GM10248 (cell line): Measurements from ENCODE around the gene RERE.

ENCODE experiments used
- CTCF ChIA-PET: fragments of 300-600 bp; sonication (Branson Sonifier 250); formaldehyde crosslinking; extraction: SDS; loops from one replicate; lab custom pipeline; 2021; ENCODE audit warnings: antibody characterized with exemption; lab: Yijun Ruan, JAX
- POLR2A ChIA-PET: fragments of 350-650 bp; sonication (Branson Sonifier 250); formaldehyde crosslinking; extraction: SDS; loops from one replicate; lab custom pipeline; 2020; ENCODE audit warnings: antibody characterized with exemption; lab: Yijun Ruan, JAX
- DNase-seq: peaks from one replicate; pipeline ENCODE4 v3.0.0; 2012; ENCODE audit errors: extremely low spot score
- CTCF ChIP-seq: IDR thresholded peaks from 2 replicates; pipeline ENCODE4 v1.5.1; 2012; ENCODE audit warnings: mild to moderate bottlenecking, low read depth; ENCODE audit errors: extremely low read depth, missing control alignments, control extremely low read depth

Gene RERE

GRCh38 chr1:8338526-8339202 lies 478.8 kb downstream of the RERE start:
- ChIA-PET POLR2A (no interaction called here), CTCF (no interaction called here)
- no peak for DNase-seq
- TF ChIP-seq CTCF: no peak

- TF ChIP-seq CTCF: no peak
- ChIA-PET POLR2A (no interaction called here), CTCF (no interaction called here)
- DNase-seq: no peak
Observed at GRCh38 chr1:8337776-8338525, 479.5 kb downstream of the RERE start.

GRCh38 chr1:8335246-8335645 lies 482.2 kb downstream of the RERE start:
- no peak for DNase-seq
- POLR2A ChIA-PET: no interaction called here
- CTCF ChIA-PET: no interaction called here
- TF ChIP-seq CTCF: no peak

- no peak for TF ChIP-seq CTCF
- ChIA-PET POLR2A (no interaction called here), CTCF (interaction anchor here (1.3 to 1.6 kb wide), 2 partner anchors 15 to 20 kb away, joined by 4 read pairs; no protein-coding TSS in a partner anchor)
- no peak for DNase-seq
Observed at GRCh38 chr1:8334106-8334851, 483.2 kb downstream of the RERE start.

GRCh38 chr1:8333246-8333987 lies 484.0 kb downstream of the RERE start:
- no peak for DNase-seq
- ChIA-PET CTCF (interaction anchor here (0.9 to 1.6 kb wide), 3 partner anchors 16 to 318 kb away, joined by 3 to 4 read pairs (median 4); no protein-coding TSS in a partner anchor), POLR2A (no interaction called here)
- TF ChIP-seq CTCF: no peak

GRCh38 chr1:8332806-8333205 lies 484.6 kb downstream of the RERE start:
- TF ChIP-seq CTCF: no peak
- ChIA-PET POLR2A (no interaction called here), CTCF (interaction anchor here (0.9 to 1.6 kb wide), 2 partner anchors 16 to 317 kb away, joined by 3 to 4 read pairs; no protein-coding TSS in a partner anchor)
- no peak for DNase-seq
